Activated CD4-positive, alpha-beta T cell treated with anti-CD3 and anti-CD28 coated beads, Interleukin-2, Interleukin-6, amounts not matched to agents 100 ng/mL and 50 ng/mL, durations not matched to agents 16 hours and 8 hours (primary cell): ENCODE data around the gene ZNF507.
A peak's percentile ranks its signal among the peaks of the same experiment; 100 is the strongest.
"Not testable (repeated sequence)": the region's sequence is repeated elsewhere in the genome, so short reads cannot be mapped to it uniquely, and the experiment has no call there.

ENCODE experiments used
- DNase-seq: peaks from one replicate; pipeline ENCODE4 v3.0.0-alpha.2; 2020

Gene ZNF507

DNA sequence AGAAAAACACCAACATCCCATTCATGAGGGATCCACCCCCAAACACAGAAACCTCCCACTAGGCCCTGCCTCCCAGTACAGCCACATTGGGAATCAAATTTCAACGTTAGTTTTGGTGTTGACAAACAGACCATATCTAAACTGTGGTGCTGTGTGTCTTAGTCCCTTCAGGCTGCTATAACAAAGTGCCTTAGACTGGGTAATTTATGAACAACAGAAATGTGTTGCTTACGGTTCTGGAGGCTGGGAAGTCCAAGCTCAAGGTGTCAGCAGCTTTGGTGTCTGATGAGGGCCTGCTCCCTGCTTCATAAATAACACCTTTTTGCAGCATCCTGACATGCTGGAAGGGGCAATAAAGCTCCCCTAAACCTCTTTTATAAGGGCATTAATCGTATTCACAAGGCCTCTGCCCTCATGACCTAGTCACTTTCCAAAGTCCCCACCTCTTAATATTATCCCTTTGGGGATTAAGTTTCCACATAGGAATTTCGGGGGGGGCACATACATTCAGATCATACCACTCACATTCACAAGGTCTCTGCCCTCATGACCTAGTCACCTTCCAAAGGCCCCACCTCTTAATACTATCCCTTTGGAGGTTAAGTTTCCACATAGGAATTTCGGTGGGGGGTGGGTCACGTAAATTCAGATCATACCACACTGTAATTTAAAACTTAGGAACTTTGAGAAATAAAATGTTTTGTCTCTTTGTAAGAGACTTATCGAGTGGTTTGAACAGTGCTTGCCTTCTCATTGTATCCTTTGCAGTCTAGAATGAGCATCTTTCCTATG is 27.5 kb downstream of the ZNF507 start:
- no peak for DNase-seq

DNA sequence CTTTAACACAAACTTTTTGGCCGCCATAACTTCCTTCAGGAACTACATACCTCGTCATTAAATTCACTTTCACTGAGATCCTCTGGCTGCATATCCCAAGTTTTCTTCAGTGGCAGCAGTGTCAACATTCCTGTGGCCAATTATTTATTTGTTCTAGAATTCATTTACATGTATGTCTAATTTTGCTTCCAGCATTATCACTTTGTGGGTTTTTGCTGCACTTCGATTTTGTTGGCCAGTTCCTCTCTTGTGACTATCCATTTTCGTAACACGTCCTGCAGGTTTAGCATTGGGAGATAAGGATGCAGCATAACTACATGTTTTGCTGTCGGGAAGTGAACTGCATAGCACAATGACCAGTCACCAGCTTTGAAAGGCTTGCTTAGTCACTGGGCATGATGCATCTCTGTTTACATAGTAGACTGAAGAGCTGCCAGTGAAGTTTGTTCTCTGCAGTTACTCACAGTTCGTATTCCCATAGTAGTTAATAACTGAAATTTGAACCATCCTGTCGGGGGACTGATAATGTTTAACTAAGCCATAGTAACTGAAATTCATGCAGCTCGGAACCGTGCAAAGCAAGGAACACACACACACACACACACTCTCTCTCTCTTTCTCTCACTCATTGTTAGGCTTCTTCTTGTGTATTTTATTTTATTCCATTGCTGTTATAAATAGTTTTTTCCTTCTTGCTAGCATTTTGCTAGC is 28.3 kb downstream of the ZNF507 start:
- no peak for DNase-seq

DNA sequence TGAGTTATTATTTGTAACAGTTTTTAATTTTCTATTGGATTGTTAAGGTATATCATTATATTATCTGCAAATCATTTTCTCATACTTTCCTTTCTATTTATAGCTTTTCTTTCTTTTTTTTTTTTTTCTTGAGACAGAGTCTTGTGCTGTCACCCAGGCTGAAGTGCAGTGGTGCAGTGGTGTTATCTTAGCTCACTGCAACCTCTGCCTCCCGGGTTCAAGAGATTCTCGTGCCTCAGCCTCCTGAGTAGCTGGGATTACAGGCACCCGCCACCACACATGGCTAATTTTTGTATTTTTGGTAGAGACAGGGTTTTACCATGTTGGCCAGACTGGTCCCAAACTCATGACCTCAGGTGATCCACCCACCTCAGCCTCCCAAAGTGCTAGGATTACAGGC is 29.0 kb downstream of the ZNF507 start:
- not testable (repeated sequence) for DNase-seq

DNA sequence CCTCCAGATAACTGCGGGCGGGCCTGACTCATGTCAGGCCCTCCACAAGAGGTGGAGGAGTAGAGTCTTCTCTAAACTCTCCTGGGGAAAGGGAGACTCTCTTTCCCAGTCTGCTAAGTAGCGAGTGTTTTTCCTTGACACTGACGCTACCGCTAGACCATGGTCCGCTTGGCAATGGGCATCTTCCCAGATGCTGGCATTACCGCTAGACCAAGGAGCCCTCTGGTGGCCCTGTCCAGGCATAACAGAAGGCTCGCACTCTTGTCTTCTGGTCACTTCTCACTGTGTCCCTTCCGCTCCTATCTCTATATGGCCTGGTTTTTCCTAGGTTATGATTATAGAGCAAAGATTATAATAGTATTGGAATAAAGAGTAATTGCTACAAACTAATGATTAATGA is 31.7 kb downstream of the ZNF507 start:
- not testable (repeated sequence) for DNase-seq

DNA sequence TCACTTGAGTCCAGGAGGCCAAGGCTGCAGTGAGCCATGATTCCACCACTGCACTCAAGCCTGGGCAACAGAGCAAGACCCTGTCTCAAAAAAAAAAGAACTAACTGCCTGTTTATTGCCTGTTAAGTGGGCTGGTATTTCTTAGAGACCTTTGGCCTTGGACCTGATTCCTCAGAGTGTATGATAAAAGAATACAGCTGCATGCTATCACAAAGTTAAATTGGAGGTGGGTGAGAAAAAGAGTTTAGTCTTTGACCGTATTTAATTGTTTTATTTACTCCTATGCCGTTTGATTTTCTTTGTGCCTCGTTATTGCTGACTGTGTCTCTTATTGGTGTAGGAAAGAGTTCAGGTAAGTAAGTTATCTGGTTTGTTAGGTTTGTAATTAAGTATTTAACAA is 34.9 kb downstream of the ZNF507 start:
- DNase-seq = no peak

DNA sequence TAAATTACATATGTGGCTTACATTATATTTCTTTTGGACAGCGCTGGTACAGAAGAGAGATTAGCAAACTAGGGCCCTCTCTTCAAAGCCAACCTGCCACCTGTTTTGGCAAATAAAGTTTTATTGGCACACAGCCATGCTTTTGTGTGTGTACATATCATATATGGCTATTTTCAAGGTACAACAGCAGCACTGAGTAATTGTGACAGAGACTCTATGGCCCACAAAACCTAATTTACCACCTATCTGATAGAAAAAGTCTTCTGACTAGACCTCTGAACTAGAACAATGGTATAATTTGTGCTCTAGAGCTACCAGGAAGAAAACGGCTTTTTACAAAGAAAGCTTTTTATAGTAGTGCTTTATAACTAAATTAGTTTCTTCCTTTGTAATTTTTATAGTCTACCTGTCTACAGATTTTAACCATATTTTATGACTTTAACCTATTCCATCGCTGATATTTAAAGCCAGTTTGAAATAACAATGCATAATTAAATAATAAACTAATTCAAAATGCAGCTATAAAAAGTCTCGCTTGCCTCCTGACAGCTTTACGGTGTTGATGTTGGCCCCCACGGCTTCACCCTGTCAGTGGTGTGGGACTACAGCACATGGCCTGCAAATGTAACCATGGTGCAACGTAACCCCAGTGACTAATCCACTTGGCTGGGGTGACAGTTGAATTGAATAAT is 42.4 kb downstream of the ZNF507 start:
- DNase-seq = no peak

DNA sequence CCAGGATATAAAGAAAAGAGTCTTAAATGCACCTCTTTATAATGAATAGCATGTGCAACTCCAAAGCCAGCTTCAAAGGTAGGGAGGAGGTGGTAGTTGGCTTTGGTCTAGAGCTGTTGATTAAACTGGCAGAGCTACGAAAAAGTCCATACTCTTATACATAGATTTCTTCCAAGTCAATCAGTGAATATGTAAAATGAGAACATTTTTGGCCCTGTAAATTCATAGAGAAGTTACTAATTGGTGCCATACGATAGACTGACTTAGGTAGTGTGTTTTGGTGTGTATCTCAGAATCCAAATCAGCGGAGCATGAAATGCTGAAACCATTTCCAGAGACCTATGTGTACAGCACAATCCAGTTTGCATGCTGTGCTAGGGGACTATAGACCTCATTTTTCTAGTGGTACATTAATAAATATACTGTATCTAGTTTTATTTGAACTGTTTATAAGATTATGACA is 43.0 kb downstream of the ZNF507 start:
- no peak for DNase-seq

DNA sequence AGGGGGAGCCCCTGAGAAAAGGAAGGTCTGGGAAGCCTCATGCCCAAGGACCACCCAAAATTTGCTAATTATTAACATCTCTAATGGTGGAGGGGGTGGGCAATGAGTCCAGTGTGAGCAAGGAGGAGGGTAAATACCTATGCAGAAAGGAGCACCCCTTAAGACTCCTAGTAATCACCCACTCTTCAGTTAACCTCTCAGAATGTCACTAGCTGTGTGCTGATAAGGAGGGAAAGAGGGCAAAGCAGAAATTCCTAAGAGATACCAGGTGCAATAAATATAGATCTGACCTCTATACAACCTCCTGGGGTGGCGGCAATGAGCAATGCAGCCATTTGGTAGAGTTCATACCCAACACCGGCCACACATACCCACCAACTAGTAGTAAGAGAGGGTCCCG is 47.5 kb downstream of the ZNF507 start:
- no peak for DNase-seq

DNA sequence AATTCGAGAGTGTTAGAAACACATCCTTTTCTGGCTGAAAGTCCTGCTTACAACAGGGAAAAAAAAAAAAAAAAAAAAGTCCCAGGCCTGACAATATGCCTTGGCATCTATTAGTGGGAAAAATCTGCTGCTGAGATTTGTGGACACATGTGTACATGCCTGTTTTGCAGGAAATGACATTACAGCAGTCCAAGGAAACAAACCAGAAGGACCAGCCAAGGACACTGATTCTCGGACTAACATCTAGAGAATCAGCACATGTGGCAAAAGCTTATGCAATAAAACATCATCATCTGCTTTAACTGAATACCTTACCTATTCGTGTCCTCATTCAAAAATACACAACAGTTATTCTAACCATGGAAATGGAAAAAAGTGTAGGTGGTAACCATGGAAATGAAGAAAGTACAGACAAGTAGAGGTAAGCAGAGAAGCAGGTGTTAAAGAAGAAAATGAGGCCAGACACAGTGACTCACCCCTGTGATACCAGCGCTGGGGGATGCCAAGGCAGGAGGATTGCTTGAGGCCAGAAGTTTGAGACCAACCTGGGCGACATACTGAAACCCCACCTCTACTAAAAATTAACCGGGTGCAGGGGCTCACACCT is 50.7 kb downstream of the ZNF507 start:
- DNase-seq = no peak

DNA sequence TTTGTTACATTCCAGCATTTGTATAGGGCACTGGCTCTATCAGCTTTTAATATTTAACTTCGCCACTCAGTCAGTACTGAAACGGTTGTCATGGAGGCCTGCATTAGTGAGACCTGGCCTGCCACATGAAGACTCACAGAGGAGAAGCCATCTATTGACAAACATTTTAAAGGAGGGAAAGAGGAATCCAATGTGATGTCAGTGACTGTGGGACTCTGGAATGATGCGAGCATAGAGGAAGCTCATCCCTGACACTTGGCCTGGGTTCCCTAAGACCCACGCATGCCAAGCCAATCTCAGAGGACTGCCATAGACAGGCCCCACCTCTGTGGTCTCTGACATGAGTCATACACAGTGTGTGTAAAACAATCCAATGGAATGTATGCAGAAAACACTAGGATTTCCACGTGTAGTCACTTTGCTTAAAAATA is 52.3 kb downstream of the ZNF507 start:
- DNase-seq = no peak

DNA sequence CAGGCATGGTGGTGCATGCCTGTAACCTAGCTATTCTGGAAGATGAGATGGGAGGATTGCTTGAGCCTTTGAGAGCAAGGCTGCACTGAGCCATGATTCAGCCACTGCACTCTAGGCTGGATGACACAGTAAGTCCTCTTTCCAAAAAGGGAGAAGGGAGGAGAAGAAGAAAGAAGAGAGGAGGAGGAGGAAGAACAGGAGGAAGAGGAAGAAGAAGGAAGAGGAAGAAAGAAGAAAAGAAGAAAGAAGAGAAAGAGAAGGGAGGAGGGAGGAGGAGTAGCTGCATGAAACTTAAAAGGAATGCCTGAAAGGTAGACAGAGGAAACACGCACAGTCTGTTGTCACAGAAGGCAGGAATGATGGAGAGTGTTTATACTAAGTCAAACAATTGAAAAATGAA is 56.6 kb downstream of the ZNF507 start:
- no peak for DNase-seq

DNA sequence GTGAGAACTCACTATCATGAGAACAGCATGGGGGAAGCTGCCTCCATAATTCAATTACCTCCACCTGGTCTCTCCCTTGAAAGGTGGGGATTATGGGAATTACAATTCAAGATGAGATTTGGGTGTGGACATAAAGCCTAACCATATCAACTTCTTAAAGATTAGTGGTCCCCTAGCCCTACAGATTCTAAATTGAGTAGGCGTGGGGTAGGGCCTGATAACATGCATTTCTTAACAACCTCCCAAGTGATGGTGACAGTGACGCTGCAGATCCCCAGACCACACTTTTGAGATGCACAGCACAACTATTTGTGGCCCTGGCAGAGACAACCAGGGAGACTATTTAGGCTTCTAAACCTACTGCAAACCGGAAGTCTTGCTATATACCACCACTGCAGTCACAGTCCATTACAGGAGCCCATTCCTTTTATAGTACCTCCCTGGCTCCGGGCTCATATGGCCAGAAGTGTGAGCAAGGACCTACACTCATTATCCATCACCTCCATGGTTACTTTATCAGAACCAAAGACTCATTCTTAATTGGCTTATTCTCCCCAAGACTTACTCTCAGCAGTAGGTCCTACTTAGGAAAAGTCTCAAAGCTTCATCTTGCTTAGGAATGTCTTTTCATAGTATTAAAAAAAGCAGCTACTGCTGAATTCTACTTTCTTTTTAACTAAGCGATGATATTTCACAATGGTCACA is 58.0 kb downstream of the ZNF507 start:
- DNase-seq = no peak

DNA sequence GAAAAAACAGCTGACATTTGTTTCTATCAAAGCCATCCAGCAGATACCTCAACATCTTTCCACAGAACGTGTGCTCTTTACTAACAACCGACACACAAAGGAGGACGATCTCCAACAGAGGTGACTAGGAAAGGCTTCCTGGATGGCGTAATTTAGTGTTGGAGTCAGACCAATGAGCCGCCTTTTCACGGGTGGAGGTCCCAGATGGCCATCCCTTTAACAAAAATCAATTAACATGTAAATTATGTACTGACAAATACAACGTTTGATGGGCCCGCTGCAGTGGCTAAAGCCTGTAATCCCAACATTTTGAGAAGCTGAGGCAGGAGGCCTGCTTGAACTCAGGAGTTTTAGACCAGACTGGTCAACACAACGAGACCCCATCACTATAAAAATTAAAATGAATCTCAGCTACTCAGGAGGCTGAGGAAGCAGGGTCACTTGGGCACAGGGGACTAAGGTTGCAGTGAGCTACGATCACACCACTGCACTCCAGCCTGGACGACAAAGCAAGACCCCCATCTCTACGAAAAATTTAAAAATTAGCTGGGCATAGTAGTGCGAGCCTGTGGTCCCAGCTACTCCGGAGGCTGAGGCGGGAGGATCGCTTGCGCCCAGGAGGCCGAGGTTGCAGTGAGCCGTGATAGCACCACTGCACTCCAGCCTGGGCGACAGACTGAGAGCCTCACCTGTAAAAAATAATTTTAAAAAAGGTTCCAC is 59.0 kb downstream of the ZNF507 start:
- DNase-seq = no peak

DNA sequence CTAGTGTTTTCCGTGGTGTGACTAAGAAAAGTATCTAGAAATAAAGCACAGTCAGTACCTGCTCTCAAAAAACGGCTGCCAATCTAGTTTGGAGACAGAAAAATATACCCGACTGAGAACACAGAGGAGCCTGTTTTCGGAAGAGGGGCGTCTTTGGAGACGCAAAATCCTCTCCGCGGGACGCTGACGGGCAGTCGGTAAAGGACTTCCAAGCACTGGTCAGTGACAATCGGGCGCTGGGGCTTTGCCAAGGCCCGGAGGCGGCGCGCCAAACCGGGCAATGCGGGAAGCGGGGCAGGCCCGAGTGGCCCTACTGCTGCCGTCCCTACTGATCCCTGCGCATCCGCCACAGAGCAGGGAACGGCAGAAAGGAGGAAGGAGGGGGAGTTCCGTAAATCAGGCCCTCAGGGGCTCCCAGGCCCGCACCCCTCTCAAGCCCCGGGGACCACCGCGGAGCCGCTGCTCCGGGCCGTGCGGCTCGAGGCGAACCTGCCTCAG is 59.6 kb downstream of the ZNF507 start:
- DNase-seq = peak; percentile 24

DNA sequence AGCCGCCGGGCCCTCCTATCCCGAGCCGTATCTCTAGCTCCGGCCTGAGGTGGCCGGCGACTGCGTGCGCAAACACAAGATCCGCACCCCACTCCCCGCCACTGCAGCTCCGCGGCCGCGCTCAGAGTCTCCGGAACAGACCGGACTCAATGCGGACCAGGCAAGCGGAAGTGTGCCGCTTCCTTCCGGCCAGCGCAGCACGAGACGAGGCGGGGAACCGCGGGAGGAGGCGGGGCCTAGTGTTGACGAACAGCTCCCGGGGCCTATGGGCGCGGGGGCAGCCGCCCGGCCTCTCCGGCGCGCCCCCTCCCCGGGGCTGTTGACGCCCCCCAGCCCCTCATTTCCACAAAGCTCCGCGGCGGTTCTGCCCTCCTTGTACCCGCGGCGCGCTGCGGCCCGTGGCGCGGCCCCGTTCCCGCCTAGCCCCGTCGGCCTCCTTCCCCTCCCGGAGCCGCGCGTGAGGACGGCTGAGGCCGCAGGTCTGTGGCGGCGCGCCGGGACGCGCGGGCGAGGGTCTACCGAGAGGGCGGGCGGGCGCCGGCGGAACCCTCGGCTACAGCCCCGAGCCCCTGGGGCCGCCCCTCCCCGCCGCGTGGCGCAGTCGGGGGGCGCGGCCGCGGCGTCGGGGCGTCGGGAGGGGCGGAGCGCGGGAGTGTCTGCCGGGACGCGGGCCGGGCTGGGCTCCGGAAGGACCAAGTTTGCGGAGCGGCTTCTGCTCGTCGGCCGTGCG is 60.2 kb downstream of the ZNF507 start, which contains the start of gene DPY19L3:
Gene DPY19L3 (plus strand): TSS at position 340 of the 730 bp plus-strand sequence. CDS start 2,484 bp downstream, outside the sequence.
- peak; percentile 96 for DNase-seq

DNA sequence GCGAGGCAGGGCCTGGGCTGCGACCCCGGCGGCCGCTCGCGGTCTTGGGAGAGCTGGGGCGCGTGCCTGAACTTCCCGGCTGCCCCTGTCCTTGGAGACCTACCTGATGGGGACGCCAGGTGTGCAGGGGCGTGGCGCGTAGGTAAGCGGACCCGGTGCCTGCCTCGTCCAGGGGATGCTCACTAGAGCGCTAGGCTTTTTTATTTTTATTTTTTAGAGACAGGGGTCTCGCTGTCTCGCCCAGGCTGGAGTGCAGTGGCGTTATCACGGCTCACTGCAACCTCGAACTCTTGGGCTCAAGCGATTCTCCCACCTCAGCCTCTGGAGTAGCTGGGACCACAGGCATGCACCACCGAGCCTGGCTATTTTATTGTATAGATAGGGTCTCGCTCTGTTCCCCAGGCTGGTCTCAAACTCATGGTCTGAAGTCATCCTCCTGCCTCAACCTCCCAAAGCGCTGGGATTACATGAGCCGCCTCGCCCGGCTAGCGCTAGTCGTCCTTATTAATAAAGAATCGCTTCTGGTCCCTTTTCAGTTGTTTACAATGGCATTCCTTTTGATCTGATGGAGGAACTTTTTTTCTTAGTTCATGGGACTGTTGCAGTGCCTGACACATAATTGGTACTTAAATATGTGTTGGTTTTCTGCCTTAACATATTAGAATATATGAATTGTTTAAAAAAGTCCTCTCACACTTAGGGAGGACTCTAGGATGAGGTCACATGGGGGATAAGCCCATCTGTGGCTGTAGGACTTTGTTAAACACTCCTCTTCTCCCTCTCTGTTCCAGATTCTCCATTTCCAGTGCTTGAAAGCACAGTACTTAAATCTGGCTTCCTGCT is 61.0 kb downstream of the ZNF507 start:
- DNase-seq = no peak

DNA sequence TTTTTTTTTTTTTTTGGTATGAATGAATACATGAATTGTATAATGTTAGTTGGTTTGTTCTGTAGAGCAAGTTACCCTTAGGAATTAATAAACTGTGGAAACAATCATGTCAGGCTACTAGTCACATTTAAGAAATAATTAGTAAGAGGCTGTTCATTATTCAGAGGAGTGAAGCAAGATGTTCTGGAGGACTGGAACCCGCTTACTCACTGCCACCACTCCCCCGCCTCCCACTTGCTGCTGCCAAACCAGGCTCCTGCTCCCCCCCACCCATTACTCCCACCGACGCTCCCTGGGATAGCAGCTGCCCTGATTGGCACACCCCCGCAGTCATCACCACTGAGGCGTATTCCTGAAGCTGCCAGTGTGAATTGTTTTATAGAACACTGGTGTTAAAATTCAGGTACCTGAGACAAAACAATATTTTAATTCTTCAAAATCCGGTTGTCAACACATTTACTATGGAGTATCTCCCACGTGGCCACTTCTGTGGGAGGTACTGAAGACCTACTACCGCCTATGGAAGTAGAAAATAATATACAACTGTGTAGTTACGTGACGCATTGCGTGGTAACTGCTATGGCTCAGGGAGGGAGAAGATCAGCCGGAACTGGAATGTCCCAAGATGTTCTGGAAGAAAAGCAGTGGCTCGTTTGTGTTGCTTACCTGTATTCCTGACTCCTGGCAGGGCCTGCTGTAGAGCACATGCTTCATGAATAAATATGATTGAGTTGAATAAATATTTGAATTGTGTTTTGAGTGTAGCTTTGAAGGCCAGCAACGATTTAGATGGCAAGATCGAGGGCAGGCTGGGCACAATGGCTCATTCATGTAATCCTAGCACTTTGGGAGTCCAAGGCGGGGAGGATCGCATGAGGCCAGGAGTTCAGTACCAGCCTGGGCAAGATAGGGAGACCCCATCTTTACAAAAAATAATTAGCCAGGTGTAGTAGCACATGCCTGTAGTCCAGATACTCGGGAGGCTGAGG is 61.9 kb downstream of the ZNF507 start:
- DNase-seq = no peak

DNA sequence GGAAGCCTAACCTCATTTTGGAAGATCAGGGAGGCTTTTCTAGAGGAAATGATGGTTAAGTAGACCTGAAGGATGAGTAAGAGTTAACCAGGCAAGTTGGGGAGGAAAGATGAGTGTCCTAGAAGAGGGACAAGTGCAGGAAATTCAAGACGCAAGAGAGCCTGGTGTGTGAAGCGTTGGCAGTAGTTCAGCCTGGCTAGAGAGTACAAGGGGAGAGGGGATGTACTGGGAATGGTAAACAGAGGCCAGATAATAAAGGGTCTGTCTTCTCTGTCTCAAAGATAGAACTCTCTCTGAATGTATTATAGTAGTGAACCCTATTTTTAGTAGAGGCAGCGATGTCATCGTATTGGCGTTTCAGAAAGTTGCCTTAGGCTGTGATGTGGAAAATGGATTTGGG is 69.8 kb downstream of the ZNF507 start:
- no peak for DNase-seq

DNA sequence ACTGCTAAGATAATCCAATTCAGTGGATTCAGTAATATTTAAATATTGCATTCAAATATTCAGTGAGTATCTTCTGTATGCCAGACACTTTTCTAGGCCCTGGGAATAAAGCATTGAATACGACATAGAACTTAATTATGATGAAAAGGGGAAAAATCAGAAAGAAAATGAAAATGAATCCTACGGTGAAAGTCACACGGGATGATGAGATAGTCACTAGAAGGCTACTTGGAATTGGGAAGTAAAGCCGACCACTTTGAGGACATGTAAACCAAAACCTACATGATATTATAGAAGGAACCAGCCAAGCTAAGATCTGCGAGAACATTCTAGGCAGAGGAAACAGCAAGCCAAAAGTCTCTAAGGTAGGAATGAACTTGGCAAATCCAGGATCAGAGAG is 70.3 kb downstream of the ZNF507 start:
- DNase-seq = no peak
